Fibroblast of pulmonary artery (primary cell): ENCODE measurements around the gene ATP1A4.

Experiments used
- DNase-seq: peaks from one replicate; pipeline ENCODE4 v3.0.0-alpha.2; 2010; ENCODE audit warnings: low read depth
- H3K4me3 ChIP-seq: replicated peaks from 2 replicates; pipeline ENCODE4 v1.5.1; 2011; ENCODE audit warnings: low read depth, mild to moderate bottlenecking, control low read depth, low read length, moderate library complexity
- TF ChIP-seq, protein P1 (sequence below): IDR thresholded peaks from 2 replicates; pipeline ENCODE4 v1.5.1; 2011; ENCODE audit warnings: mild to moderate bottlenecking, control low read depth, low read length, inconsistent platforms; ENCODE audit errors: missing control alignments

ATP1A4 gene

GRCh38 chr1:160133990-160134770 is 17.2 kb upstream of the ATP1A4 start:
- no peak for DNase-seq
- TF ChIP-seq, protein P1, sequence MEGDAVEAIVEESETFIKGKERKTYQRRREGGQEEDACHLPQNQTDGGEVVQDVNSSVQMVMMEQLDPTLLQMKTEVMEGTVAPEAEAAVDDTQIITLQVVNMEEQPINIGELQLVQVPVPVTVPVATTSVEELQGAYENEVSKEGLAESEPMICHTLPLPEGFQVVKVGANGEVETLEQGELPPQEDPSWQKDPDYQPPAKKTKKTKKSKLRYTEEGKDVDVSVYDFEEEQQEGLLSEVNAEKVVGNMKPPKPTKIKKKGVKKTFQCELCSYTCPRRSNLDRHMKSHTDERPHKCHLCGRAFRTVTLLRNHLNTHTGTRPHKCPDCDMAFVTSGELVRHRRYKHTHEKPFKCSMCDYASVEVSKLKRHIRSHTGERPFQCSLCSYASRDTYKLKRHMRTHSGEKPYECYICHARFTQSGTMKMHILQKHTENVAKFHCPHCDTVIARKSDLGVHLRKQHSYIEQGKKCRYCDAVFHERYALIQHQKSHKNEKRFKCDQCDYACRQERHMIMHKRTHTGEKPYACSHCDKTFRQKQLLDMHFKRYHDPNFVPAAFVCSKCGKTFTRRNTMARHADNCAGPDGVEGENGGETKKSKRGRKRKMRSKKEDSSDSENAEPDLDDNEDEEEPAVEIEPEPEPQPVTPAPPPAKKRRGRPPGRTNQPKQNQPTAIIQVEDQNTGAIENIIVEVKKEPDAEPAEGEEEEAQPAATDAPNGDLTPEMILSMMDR = no peak
- no peak overlapping the region for H3K4me3 ChIP-seq

GRCh38 chr1:160134791-160135572 is 16.4 kb upstream of the ATP1A4 start:
- TF ChIP-seq, protein P1 = no peak
- DNase-seq = no peak
- no peak overlapping the region for H3K4me3 ChIP-seq

DNA sequence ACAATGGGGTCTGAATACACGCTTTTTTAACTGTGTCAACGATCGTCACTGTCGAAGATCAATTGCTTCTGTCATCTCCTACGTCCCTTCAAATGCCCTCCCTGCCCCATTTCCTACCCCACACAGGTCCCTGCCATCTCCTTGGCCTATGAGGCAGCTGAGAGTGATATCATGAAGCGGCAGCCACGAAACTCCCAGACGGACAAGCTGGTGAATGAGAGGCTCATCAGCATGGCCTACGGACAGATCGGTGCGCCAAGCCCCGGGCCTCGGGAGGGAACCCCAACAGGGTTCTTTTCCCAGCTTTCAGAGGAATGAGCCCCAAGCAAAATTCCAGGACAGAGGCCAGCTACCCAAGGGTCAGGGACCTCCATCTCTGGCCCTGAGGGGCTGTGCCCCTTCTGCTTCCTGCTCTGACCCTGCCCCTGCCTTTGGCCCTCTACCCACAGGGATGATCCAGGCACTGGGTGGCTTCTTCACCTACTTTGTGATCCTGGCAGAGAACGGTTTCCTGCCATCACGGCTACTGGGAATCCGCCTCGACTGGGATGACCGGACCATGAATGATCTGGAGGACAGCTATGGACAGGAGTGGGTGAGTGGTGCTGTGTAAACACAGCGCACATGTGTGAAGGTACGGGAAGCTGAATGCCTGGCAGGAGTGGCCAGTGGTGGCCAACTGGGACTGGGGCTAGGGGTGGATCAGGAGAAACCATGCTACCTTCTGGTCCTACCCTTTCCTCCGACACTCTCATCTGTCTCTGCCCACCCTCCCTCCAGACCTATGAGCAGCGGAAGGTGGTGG is 15.1 kb upstream of the ATP1A4 start:
- H3K4me3 ChIP-seq = no peak overlapping the region
- no peak for DNase-seq
- TF ChIP-seq, protein P1 = no peak

- no peak overlapping the region for H3K4me3 ChIP-seq
- TF ChIP-seq, protein P1 = no peak
- DNase-seq = no peak
Measured at GRCh38 chr1:160136926-160137200, 14.5 kb upstream of the ATP1A4 start.

DNA sequence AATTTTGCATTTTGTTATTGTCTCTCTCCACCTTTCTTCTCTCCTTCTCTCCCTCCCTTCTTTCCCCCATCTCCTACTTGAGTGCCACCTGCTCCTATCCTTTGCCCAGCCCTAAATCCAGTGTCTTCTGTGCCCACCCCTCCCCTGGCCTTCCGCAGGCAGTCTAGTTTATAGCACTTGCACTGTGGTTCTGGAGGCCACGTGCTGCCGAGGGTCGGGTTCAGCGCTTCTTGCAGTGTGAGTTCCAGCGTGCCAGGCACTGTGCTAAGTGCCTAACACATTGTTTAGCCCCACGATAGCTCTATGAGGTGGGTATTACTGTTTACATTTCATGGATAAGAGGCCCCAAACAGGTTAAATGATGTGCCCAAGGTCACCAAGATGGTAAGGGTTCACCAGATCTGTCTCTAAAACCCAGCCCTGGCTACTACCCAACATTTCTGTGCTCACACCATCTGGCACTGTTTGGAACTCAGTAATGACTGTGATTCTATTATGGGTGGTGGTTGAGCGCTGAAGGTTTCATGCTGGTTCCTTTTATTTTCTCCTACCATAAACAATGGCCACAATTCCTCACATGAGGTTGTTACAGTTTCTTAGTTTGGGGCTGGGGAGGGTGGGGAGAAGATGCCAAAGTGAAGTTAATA is 14.1 kb upstream of the ATP1A4 start:
- DNase-seq = no peak
- TF ChIP-seq, protein P1 = no peak
- H3K4me3 ChIP-seq = no peak overlapping the region

- DNase-seq = no peak
- TF ChIP-seq, protein P1 = no peak
- no peak overlapping the region for H3K4me3 ChIP-seq
Measured at GRCh38 chr1:160139840-160140239, 11.6 kb upstream of the ATP1A4 start.
